HepG2 (cell line): ENCODE measurements around the gene MPG. TPM values are rescaled to one million over a fixed set of nuclear protein-coding genes. Genes with fewer than 3 reads are reported as not detected.
"Not testable (repeated sequence)": the region's sequence is repeated elsewhere in the genome, so short reads cannot be mapped to it uniquely, and the experiment has no call there.

ENCODE experiments used
- ATAC-seq: fragments of 200-7000 bp; cut with Tn5 transposase; 3 replicates; pipeline ENCODE4 v1.9.1; 2020; ENCODE audit warnings: mild to moderate bottlenecking, moderate library complexity
- BruUV-seq: library from RNA; stranded (reverse); fragments of 400-500 nt; replicated peaks from 2 replicates; lab custom pipeline; 2021; lab: Mats Ljungman, UMichigan
- CTCF ChIA-PET: fragments of 300-600 bp; formaldehyde crosslinking; extraction: SDS; loops from one replicate; lab custom pipeline; 2021; ENCODE audit warnings: low total read pairs, inconsistent platforms, low intra/inter-chr PET ratio; lab: Yijun Ruan, JAX
- POLR2A ChIA-PET: fragments of 350-600 bp; sonication (Branson Sonifier 250); formaldehyde crosslinking; loops from one replicate; lab custom pipeline; 2020; ENCODE audit warnings: antibody characterized with exemption, inconsistent platforms; lab: Yijun Ruan, JAX
- DNase-seq: peaks from one replicate; pipeline ENCODE4 v3.0.0-alpha.2; 2015; ENCODE audit warnings: low spot score
- FAIRE-seq: peaks from 3 replicates; lab custom pipeline; 2011; peaks lifted over from hg19 to GRCh38; lab: Jason Lieb, UNC
- H2AFZ ChIP-seq: one replicate; pipeline ENCODE4 v1.6.1; 2011; ENCODE audit warnings: low read length, inconsistent platforms
- H3K27ac ChIP-seq: fragments of 300-600 bp; 3 replicates; pipeline ENCODE4 v1.8.0; 2011; ENCODE audit warnings: mixed run types, mild to moderate bottlenecking, mixed read lengths, low read length, inconsistent platforms; ENCODE audit not compliant: insufficient read depth; ENCODE audit errors: extremely low read length
- H3K27me3 ChIP-seq, 2 experiments: fragments of 200-600 bp in 1 of 2; 2 replicates in 1 of 2; 3 replicates in 1 of 2; pipeline versions ENCODE4 v1.6.0 to v1.8.0; 2011; ENCODE audit warnings: low read length in 2 of 2, mild to moderate bottlenecking in 2 of 2, moderate library complexity in 2 of 2, inconsistent platforms in 1 of 2; ENCODE audit not compliant: insufficient read depth in 2 of 2, control insufficient read depth in 1 of 2
- H3K36me3 ChIP-seq, 2 experiments: fragments of 200-600 bp in 1 of 2; replicated peaks in 1 of 2; 2 replicates in 1 of 2; 3 replicates in 1 of 2; pipeline versions ENCODE4 v1.5.1 to v1.8.0; 2011; ENCODE audit warnings: low read length in 2 of 2, inconsistent platforms in 1 of 2; ENCODE audit not compliant: insufficient read depth in 2 of 2, control insufficient read depth in 1 of 2
- H3K4me1 ChIP-seq: 2 replicates; pipeline ENCODE4 v1.5.1; 2012; ENCODE audit warnings: low read length, inconsistent platforms; ENCODE audit not compliant: insufficient read depth
- H3K4me2 ChIP-seq: 2 replicates; pipeline ENCODE4 v1.6.0; 2011; ENCODE audit warnings: low read depth, low read length, inconsistent platforms
- H3K4me3 ChIP-seq, 3 experiments: fragments of 200-600 bp in 1 of 3; sonication (generic), shearing (Covaris generic) in 1 of 3; replicated peaks in 1 of 3; 2 replicates each; pipeline ENCODE4 v1.5.1; 2011 to 2016; ENCODE audit warnings: low read length in 3 of 3, inconsistent platforms in 2 of 3, low read depth in 2 of 3, mild to moderate bottlenecking in 2 of 3, control low read depth in 1 of 3, mixed read lengths in 1 of 3; ENCODE audit not compliant: insufficient read depth in 1 of 3
- H3K79me2 ChIP-seq: one replicate; pipeline ENCODE4 v1.6.1; 2011; ENCODE audit warnings: low read length, inconsistent platforms; ENCODE audit not compliant: insufficient read depth
- H3K9ac ChIP-seq: 2 replicates; pipeline ENCODE4 v1.6.0; 2011; ENCODE audit warnings: mild to moderate bottlenecking, low read depth, low read length, inconsistent platforms; ENCODE audit not compliant: insufficient read depth
- H3K9me3 ChIP-seq: 2 replicates; pipeline ENCODE4 v1.5.1; 2012; ENCODE audit warnings: mild to moderate bottlenecking, low read length
- H4K20me1 ChIP-seq: 2 replicates; pipeline ENCODE4 v1.6.0; 2011; ENCODE audit warnings: inconsistent platforms, mild to moderate bottlenecking, low read length, moderate library complexity; ENCODE audit not compliant: insufficient read depth
- EED ChIP-seq: sonication (generic); formaldehyde crosslinking; IDR thresholded peaks from 2 replicates; pipeline ENCODE4 v1.5.0; 2020; ENCODE audit warnings: mild to moderate bottlenecking, missing genetic modification reagents
- ISL2 ChIP-seq: sonication (generic); formaldehyde crosslinking; IDR thresholded peaks from 2 replicates; pipeline ENCODE4 v1.5.0; 2020; ENCODE audit warnings: missing genetic modification reagents
- KDM2A ChIP-seq: sonication (generic); formaldehyde crosslinking; IDR thresholded peaks from 2 replicates; pipeline ENCODE4 v1.4.0; 2020; ENCODE audit warnings: low read depth, missing genetic modification reagents, borderline replicate concordance
- MEIS2 ChIP-seq: sonication (generic); formaldehyde crosslinking; IDR thresholded peaks from 2 replicates; pipeline ENCODE4 v1.9.0; 2021; ENCODE audit warnings: mild to moderate bottlenecking, missing genetic modification reagents
- MZF1 ChIP-seq: sonication (generic); formaldehyde crosslinking; IDR thresholded peaks from 2 replicates; pipeline ENCODE4 v1.8.1; 2023; ENCODE audit warnings: mild to moderate bottlenecking, missing genetic modification reagents, borderline replicate concordance
- NCOR1 ChIP-seq: fragments of 200-600 bp; sonication (generic); IDR thresholded peaks from 2 replicates; pipeline ENCODE4 v1.7.0; 2017; ENCODE audit warnings: antibody characterized with exemption, low read length, borderline replicate concordance
- NR2F1 ChIP-seq, 2 experiments: fragments of 450-650 bp in 1 of 2; formaldehyde crosslinking in 1 of 2; IDR thresholded peaks; 2 replicates each; pipeline versions ENCODE4 v1.5.0 to v1.6.1; 2016 to 2020; ENCODE audit warnings: mild to moderate bottlenecking in 1 of 2, missing compliant biosample characterization in 1 of 2, missing genetic modification reagents in 1 of 2, moderate library complexity in 1 of 2
- SAFB2 ChIP-seq: sonication (generic); formaldehyde crosslinking; IDR thresholded peaks from 2 replicates; pipeline ENCODE4 v1.5.1; 2020; ENCODE audit warnings: missing genetic modification reagents, low read depth, mild to moderate bottlenecking, borderline replicate concordance
- SETDB1 ChIP-seq: sonication (generic); formaldehyde crosslinking; IDR thresholded peaks from 2 replicates; pipeline ENCODE4 v1.5.1; 2020; ENCODE audit warnings: missing genetic modification reagents, mild to moderate bottlenecking, borderline replicate concordance
- SPEN ChIP-seq: sonication (generic); formaldehyde crosslinking; IDR thresholded peaks from 2 replicates; pipeline ENCODE4 v1.5.1; 2020; ENCODE audit warnings: low read depth, mild to moderate bottlenecking, missing genetic modification reagents
- THAP11 ChIP-seq: IDR thresholded peaks from 2 replicates; pipeline ENCODE4 v1.6.1; 2016; ENCODE audit warnings: missing biosample characterization, missing genetic modification reagents
- ZNF431 ChIP-seq: sonication (generic); formaldehyde crosslinking; IDR thresholded peaks from 2 replicates; pipeline ENCODE4 v1.9.0; 2022; ENCODE audit warnings: missing genetic modification reagents, low read depth, mild to moderate bottlenecking, borderline replicate concordance
- ZNF772 ChIP-seq: sonication (generic); formaldehyde crosslinking; IDR thresholded peaks from 2 replicates; pipeline ENCODE4 v1.5.0; 2020; ENCODE audit warnings: mild to moderate bottlenecking, missing genetic modification reagents
- WGBS: methylation state at CpG from one replicate; pipeline ENCODE4 v1.1.6; 2017; ENCODE audit warnings: low lambda C conversion rate; 5-methylcytosine and 5-hydroxymethylcytosine counted together
- in situ Hi-C: cut with HindIII; loops from 2 replicates; pipeline ENCODE4 v1.10.0; 2017; ENCODE audit warnings: low pct_unique_long_range_greater_than_20kb; ENCODE audit not compliant: extremely low pct_ligation_motif_present
- intact Hi-C: fragments of 100-400 bp; cut with micrococcal nuclease; formaldehyde crosslinking; loops from one replicate; pipeline ENCODE4 v1.10.0; 2022; ENCODE audit not compliant: unreplicated experiment
- polyA plus RNA-seq, 8 experiments: library from polyadenylated mRNA; depleted of rRNA in 3 of 8; stranded (reverse) in 7 of 8; unstranded in 1 of 8; fragments of >200 nt; fragmentation: Illumina TruSeq in 4 of 8; extraction: Trizol in 4 of 8; gene quantifications; 2 replicates each; pipeline versions ENCODE4 v1.2.1 to v1.2.3, GENCODE V29; 2011 to 2016; ENCODE audit warnings: low read depth in 4 of 8, missing spikeins in 1 of 8, mixed read lengths in 1 of 8; ENCODE audit not compliant: insufficient read depth in 1 of 8
- total RNA-seq, 5 experiments: library from RNA; depleted of rRNA; stranded (reverse); fragments of >200 nt; fragmentation: Illumina TruSeq; extraction: Trizol; gene quantifications; 2 replicates each; pipeline ENCODE4 v1.2.3, GENCODE V29; 2016; ENCODE audit warnings: low read depth in 1 of 5

MPG gene
- total and polyA plus RNA-seq, 2 of the 13 experiments (the other 11 are each of a cell fraction or from before 2014, with no cell fraction given) = 59.1 to 62.5 TPM

GRCh38 chr16:45454-45853 is 32.6 kb upstream of the MPG start (continued):
- TF ChIP-seq NCOR1 (no peak), SAFB2 (CRISPR knock-in tag) (no peak), SETDB1 (no peak), KDM2A (CRISPR knock-in tag) (no peak), ZNF431 (CRISPR knock-in tag) (no peak), ZNF772 (CRISPR knock-in tag) (0 out of 2 replicates have a peak, but pooled peaks have one; percentile 37), EED (CRISPR knock-in tag) (no peak), MZF1 (CRISPR knock-in tag) (no peak), NR2F1 (CRISPR knock-in tag; IDR thresholded peaks at IDR 0.05) (no peak), MEIS2 (CRISPR knock-in tag) (no peak), SPEN (no peak), ISL2 (CRISPR knock-in tag) (no peak), THAP11 (peak; percentile 55; the same call in 1 of the 2 replicates)

DNA sequence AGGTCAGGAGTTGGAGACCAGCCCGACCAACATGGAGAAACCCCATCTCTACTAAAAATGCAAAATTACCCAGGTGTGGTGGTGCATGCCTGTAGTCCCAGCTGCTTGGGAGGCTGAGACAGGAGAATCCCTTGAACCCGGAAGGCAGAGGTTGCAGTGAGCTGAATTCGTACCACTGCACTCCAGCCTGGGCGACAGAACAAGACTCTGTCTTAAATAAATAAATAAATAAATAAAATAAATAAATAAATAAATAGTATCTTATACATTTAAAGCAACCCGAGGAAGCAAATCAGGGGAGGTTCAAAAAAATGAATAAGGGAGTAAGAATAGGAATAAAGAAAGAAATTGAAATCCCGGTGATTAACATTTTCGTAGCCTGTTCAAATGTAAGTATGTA is 31.5 kb upstream of the MPG start:
- H4K20me1 ChIP-seq, BruUV-seq, CTCF ChIA-PET, in situ Hi-C loops, DNase-seq, H3K9ac ChIP-seq, H3K4me2 ChIP-seq, H3K27me3 ChIP-seq, H3K79me2 ChIP-seq, H3K4me3 ChIP-seq, H3K9me3 ChIP-seq, POLR2A ChIA-PET, H2AFZ ChIP-seq, intact Hi-C loops, FAIRE-seq, ATAC-seq, H3K27ac ChIP-seq: not testable (repeated sequence)
- H3K36me3 ChIP-seq = peaks cover 7 to 29% of the 10 kb centered on the region in 2 experiments; a peak in 3 of 5 replicates
- WGBS = 96% methylated on average over 7 of the region's 7 CpGs
- H3K4me1 ChIP-seq = peaks cover 42% of the 10 kb centered on the region
